ENCODE data around the gene TFB2M.

DNA sequence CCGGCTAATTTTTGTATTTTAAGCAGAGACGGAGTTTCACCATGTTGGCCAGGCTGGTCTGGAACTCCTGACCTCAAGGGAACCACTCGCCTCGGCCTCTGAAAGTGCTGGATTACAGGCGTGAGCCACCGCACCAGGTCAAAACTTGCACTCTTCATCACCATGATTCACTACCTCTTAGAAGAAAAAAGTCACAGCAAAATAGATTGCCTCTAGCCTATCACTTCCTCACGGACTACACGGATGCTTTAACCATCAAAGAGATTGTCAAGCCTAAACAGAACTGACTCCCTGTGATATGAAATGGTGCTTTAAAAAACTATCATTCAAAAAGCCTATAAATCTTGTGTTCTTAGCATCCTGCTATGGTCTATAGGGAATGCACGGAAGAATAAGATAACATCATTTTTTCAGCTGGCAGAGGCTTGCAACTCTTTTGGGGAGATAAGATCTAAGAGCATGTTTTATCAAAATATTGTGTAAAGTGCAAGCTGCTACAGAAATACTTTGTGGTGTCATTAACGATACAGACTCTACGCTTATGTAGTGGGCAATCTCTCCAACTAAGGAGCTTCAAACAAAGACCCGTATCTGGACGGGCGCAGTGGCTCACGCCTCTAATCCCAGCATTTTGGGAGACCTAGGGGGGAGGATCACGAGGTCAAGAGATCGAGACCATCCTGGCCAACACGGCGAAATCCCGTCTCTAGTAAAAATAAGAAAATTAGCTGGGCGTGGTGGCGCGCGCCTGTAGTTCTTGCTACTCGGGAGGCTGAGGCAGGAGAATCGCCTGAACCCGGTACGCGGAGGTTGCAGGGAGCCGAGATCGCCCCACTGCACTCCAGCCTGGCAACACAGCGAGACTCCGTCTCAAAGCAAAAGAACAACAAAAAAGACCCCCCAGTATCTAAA lies 966 bp downstream of the TFB2M start:
- TF ChIP-seq EZH2phosphoT487 (IDR thresholded peaks at IDR 0.05; ENCODE audit: borderline replicate concordance) (no peak), CTCF (conservative IDR thresholded peaks at IDR 0.05; ENCODE audit: low read length) (no peak)
